SK-N-SH treated with all-trans-retinoic acid at 6 μM for 48 hours (cell line): Measurements from ENCODE around the gene TTC21B.

Experiments
- ATAC-seq: fragments of 200-7000 bp; cut with Tn5 transposase; 3 replicates; pipeline ENCODE4 v1.9.1; 2020; ENCODE audit warnings: mild to moderate bottlenecking, moderate library complexity
- ARNTL ChIP-seq: fragments of 450-650 bp; formaldehyde crosslinking; IDR thresholded peaks from 2 replicates; pipeline ENCODE4 v1.5.0; 2020; ENCODE audit warnings: low read depth, mild to moderate bottlenecking, moderate library complexity, borderline replicate concordance
- BACH2 ChIP-seq: fragments of 250-450 bp; sonication (Bioruptor Pico); IDR thresholded peaks from 2 replicates; pipeline ENCODE4 v1.9.0; 2021; ENCODE audit warnings: mild to moderate bottlenecking, borderline replicate concordance
- CREB5 ChIP-seq: fragments of 250-450 bp; sonication (Bioruptor Pico); IDR thresholded peaks from 2 replicates; pipeline ENCODE4 v1.5.1; 2020; ENCODE audit warnings: low read depth, mild to moderate bottlenecking, moderate library complexity
- CSDC2 ChIP-seq: fragments of 250-450 bp; sonication (Bioruptor Pico); IDR thresholded peaks from 2 replicates; pipeline ENCODE4 v1.5.0; 2020; ENCODE audit warnings: mild to moderate bottlenecking, moderate library complexity
- ESRRG ChIP-seq: fragments of 250-450 bp; sonication (Bioruptor Pico); IDR thresholded peaks from 2 replicates; pipeline ENCODE4 v1.6.1; 2021; ENCODE audit warnings: mild to moderate bottlenecking
- GLIS3 ChIP-seq: fragments of 250-450 bp; sonication (Bioruptor Pico); IDR thresholded peaks from 2 replicates; pipeline ENCODE4 v1.5.0; 2020; ENCODE audit warnings: mild to moderate bottlenecking, moderate library complexity
- ISL1 ChIP-seq: fragments of 250-450 bp; sonication (Bioruptor Pico); IDR thresholded peaks from 2 replicates; pipeline ENCODE4 v2.1.2; 2022; ENCODE audit warnings: mild to moderate bottlenecking, moderate library complexity
- OSR1 ChIP-seq: fragments of 250-450 bp; sonication (Bioruptor Pico); IDR thresholded peaks from 2 replicates; pipeline ENCODE4 v1.8.0; 2022; ENCODE audit warnings: moderate library complexity, mild to moderate bottlenecking, inconsistent platforms
- PATZ1 ChIP-seq: fragments of 250-450 bp; sonication (Bioruptor Pico); IDR thresholded peaks from 2 replicates; pipeline ENCODE4 v1.8.0; 2020; ENCODE audit warnings: mild to moderate bottlenecking, moderate library complexity, borderline replicate concordance
- POU6F1 ChIP-seq: fragments of 250-450 bp; sonication (Bioruptor Pico); IDR thresholded peaks from 2 replicates; pipeline ENCODE4 v1.8.0; 2021; ENCODE audit warnings: low read depth, mild to moderate bottlenecking, moderate library complexity, borderline replicate concordance
- PPARA ChIP-seq: fragments of 250-450 bp; sonication (Bioruptor Pico); IDR thresholded peaks from 2 replicates; pipeline ENCODE4 v1.5.0; 2020; ENCODE audit warnings: mild to moderate bottlenecking, borderline replicate concordance
- RARB ChIP-seq: fragments of 250-450 bp; sonication (Bioruptor Pico); IDR thresholded peaks from 2 replicates; pipeline ENCODE4 v1.8.0; 2021; ENCODE audit warnings: mild to moderate bottlenecking, moderate library complexity
- TOX ChIP-seq: fragments of 250-450 bp; sonication (Bioruptor Pico); IDR thresholded peaks from 2 replicates; pipeline ENCODE4 v1.8.0; 2021; ENCODE audit warnings: mild to moderate bottlenecking, moderate library complexity, borderline replicate concordance
- TSHZ2 ChIP-seq: fragments of 250-450 bp; sonication (Bioruptor Pico); IDR thresholded peaks from 2 replicates; pipeline ENCODE4 v1.5.0; 2020; ENCODE audit warnings: mild to moderate bottlenecking, moderate library complexity
- ZC3H10 ChIP-seq: fragments of 250-450 bp; sonication (Bioruptor Pico); IDR thresholded peaks from 2 replicates; pipeline ENCODE4 v1.5.1; 2021; ENCODE audit warnings: mild to moderate bottlenecking, moderate library complexity
- ZFP3 ChIP-seq: fragments of 250-450 bp; sonication (Bioruptor Pico); IDR thresholded peaks from 2 replicates; pipeline ENCODE4 v1.5.0; 2020; ENCODE audit warnings: mild to moderate bottlenecking, moderate library complexity
- ZFP30 ChIP-seq: fragments of 450-650 bp; formaldehyde crosslinking; IDR thresholded peaks from 2 replicates; pipeline ENCODE4 v1.5.0; 2022; ENCODE audit warnings: mild to moderate bottlenecking, moderate library complexity
- ZNF70 ChIP-seq: fragments of 450-650 bp; formaldehyde crosslinking; IDR thresholded peaks from 2 replicates; pipeline ENCODE4 v1.5.0; 2020; ENCODE audit warnings: mild to moderate bottlenecking, moderate library complexity

TTC21B gene

GRCh38 chr2:165846056-165846455 lies 107.5 kb downstream of the TTC21B start:
- no peak for TF ChIP-seq PATZ1 (CRISPR knock-in tag)
- TF ChIP-seq PPARA (CRISPR knock-in tag): no peak
- TF ChIP-seq ESRRG: no peak
- TF ChIP-seq ISL1 (CRISPR knock-in tag): no peak
- no peak for TF ChIP-seq ZC3H10 (CRISPR knock-in tag)
- no peak for TF ChIP-seq ZFP3 (CRISPR knock-in tag)
- TF ChIP-seq CSDC2 (CRISPR knock-in tag): no peak
- TF ChIP-seq ZFP30: no peak
- no peak for TF ChIP-seq ARNTL (CRISPR knock-in tag)
- TF ChIP-seq TOX (CRISPR knock-in tag): no peak
- no peak for TF ChIP-seq TSHZ2 (CRISPR knock-in tag)

GRCh38 chr2:165844216-165844615 lies 109.4 kb downstream of the TTC21B start:
- TF ChIP-seq TSHZ2 (CRISPR knock-in tag) (no peak), PPARA (CRISPR knock-in tag) (no peak), GLIS3 (no peak), RARB (CRISPR knock-in tag) (no peak), CREB5 (CRISPR knock-in tag) (no peak)
- ATAC-seq: no peak

More at GRCh38 chr2:165846056-165846455, 107.5 kb downstream of the TTC21B start:
- ATAC-seq: no peak

- TF ChIP-seq ISL1 (CRISPR knock-in tag) (no peak), OSR1 (CRISPR knock-in tag) (no peak), TOX (CRISPR knock-in tag) (no peak), POU6F1 (CRISPR knock-in tag) (no peak), PATZ1 (CRISPR knock-in tag) (no peak), ZC3H10 (CRISPR knock-in tag) (no peak), ZNF70 (CRISPR knock-in tag) (no peak), RARB (CRISPR knock-in tag) (no peak), BACH2 (no peak)
- no peak for ATAC-seq
Observed at GRCh38 chr2:165843351-165843750, 110.2 kb downstream of the TTC21B start.
